ENCODE results near the gene POLD4.

DNA sequence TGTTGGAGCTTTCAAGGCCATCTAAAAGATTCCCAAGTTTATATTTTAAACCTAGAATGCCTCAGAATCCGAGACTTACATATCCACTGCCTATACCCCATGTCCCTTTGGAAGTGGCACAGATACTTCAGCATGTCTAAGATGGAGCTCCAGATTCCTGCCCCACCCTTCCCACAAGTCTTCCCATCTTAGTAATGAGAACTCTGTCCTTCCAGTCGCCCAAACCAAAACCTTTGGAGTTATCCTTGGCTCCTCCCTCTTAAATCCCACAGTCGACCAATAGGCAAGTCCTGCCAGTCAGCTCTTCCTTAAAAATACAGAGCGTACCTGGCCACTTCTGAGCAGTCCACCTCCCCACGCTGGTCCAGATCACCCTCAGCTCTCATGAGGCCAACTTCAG is 4.3 kb downstream of the POLD4 start:
- TF ChIP-seq, protein P1, sequence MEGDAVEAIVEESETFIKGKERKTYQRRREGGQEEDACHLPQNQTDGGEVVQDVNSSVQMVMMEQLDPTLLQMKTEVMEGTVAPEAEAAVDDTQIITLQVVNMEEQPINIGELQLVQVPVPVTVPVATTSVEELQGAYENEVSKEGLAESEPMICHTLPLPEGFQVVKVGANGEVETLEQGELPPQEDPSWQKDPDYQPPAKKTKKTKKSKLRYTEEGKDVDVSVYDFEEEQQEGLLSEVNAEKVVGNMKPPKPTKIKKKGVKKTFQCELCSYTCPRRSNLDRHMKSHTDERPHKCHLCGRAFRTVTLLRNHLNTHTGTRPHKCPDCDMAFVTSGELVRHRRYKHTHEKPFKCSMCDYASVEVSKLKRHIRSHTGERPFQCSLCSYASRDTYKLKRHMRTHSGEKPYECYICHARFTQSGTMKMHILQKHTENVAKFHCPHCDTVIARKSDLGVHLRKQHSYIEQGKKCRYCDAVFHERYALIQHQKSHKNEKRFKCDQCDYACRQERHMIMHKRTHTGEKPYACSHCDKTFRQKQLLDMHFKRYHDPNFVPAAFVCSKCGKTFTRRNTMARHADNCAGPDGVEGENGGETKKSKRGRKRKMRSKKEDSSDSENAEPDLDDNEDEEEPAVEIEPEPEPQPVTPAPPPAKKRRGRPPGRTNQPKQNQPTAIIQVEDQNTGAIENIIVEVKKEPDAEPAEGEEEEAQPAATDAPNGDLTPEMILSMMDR (IDR thresholded peaks at IDR 0.05; ENCODE audit: borderline replicate concordance, extremely low read depth, low read length, poor library complexity, severe bottlenecking) = no peak
- TF ChIP-seq EZH2 (IDR thresholded peaks at IDR 0.05; ENCODE audit: borderline replicate concordance, low read depth, low read length, severe bottlenecking) = no peak
